Measurements from ENCODE around the gene ZNF699.
"Not testable (repeated sequence)": the region's sequence is repeated elsewhere in the genome, so short reads cannot be mapped to it uniquely, and the experiment has no call there.

The ZNF699 gene

DNA sequence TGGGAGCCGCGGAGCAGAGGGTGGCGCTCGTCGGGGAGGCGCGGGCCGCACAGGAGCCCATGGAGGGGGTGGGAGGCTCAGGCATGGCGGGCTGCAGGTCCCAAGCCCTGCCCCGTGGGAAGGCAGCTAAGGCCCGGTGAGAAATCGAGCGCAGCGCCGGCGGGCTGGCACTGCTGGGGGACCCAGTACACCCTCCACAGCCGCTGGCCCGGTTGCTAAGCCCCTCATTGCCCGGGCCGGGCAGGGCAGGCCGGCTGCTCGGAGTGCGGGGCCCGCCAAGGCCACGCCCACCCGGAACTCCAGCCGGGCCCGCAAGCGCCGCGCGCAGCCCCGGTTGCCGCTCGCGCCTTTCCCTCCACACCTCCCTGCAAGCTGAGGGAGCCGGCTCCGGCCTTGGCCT, 26.2 kb downstream of the ZNF699 start:
- H3K27me3 ChIP-seq (ENCODE audit: low read depth, low read length); H3K27ac ChIP-seq (ENCODE audit: low read length); H3K4me1 ChIP-seq (ENCODE audit: control insufficient read depth in 1 of 2, insufficient read depth in 2 of 2, low read length in 2 of 2): not testable (repeated sequence)
- Histone ChIP-seq H3K9me3 (ENCODE audit: control insufficient read depth in 1 of 2, low read length in 2 of 2) (peaks cover 0 to 62% of the 10 kb centered on the region in 2 donors), H3K36me3 (ENCODE audit: control insufficient read depth in 1 of 2, insufficient read depth in 2 of 2, low read length in 2 of 2) (peaks cover 0 to 11% of the 10 kb centered on the region in 2 donors), H3K4me3 (ENCODE audit: low read depth in 1 of 2, low read length in 2 of 2) (peak overlapping the region in 1 of 2 donors; percentile 6)

DNA sequence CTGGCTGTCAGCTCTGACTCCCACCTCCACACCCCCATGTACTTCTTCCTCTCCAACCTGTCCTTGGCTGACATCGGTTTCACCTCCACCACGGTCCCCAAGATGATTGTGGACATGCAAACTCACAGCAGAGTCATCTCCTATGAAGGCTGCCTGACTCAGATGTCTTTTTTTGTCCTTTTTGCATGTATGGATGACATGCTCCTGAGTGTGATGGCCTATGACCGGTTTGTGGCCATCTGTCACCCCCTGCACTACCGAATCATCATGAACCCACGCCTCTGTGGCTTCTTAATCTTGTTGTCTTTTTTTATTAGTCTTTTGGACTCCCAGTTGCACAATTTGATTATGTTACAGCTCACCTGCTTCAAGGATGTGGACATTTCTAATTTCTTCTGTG, 58.4 kb downstream of the ZNF699 start:
- Histone ChIP-seq H3K9me3 (ENCODE audit: control insufficient read depth in 1 of 2, low read length in 2 of 2) (peaks cover 0 to 16% of the 10 kb centered on the region in 2 donors), H3K4me3 (ENCODE audit: low read depth in 1 of 2, low read length in 2 of 2) (no peak overlapping the region), H3K27me3 (ENCODE audit: low read depth, low read length) (no peaks in the 10 kb centered on the region), H3K36me3 (ENCODE audit: control insufficient read depth in 1 of 2, insufficient read depth in 2 of 2, low read length in 2 of 2) (no peaks in the 10 kb centered on the region), H3K4me1 (ENCODE audit: control insufficient read depth in 1 of 2, insufficient read depth in 2 of 2, low read length in 2 of 2) (no peaks in the 10 kb centered on the region), H3K27ac (ENCODE audit: low read length) (no peak overlapping the region)

DNA sequence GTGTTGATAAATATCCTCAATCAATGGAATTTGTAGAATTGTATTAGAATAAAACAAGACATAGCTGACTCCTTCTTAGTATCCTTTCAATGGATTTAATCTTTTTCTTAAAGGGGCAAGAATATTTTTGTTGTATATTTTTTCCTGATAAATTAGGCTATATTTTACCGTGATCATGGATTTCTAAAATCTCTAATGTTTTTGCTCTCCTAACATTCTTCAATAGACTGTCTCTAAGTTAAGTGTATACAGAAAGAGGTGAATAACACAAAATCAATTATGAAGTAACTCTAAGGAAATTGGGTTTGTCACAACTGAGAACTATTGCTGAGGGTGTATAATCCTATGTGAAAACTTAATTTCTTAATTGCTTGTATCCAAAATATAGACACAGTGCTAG, 59.0 kb downstream of the ZNF699 start, which contains the start of gene OR7E24:
OR7E24 (plus strand) TSS at position 301 of the 400 bp plus-strand sequence. CDS start 114 bp downstream, outside the sequence.
- Histone ChIP-seq H3K9me3 (ENCODE audit: control insufficient read depth in 1 of 2, low read length in 2 of 2) (peaks cover 0 to 14% of the 10 kb centered on the region in 2 donors), H3K27ac (ENCODE audit: low read length) (no peak within 1 kb of the TSS), H3K4me1 (ENCODE audit: control insufficient read depth in 1 of 2, insufficient read depth in 2 of 2, low read length in 2 of 2) (no peaks in the 10 kb centered on the region), H3K27me3 (ENCODE audit: low read depth, low read length) (no peaks in the 10 kb centered on the region), H3K4me3 (ENCODE audit: low read depth in 1 of 2, low read length in 2 of 2) (no peak within 1 kb of the TSS), H3K36me3 (ENCODE audit: control insufficient read depth in 1 of 2, insufficient read depth in 2 of 2, low read length in 2 of 2) (no peaks in the 10 kb centered on the region)
